HL-60 (cell line): ENCODE measurements around the gene GADD45G.

Experiments
- DNase-seq, 2 experiments: peaks; one replicate each; pipeline ENCODE4 v3.0.0-alpha.2; 2010 to 2020; ENCODE audit warnings: low read depth in 1 of 2, low spot score in 1 of 2
- H3K27ac ChIP-seq: fragments of 250-450 bp; sonication (Bioruptor Pico); replicated peaks from 2 replicates; pipeline ENCODE4 v1.5.1; 2020; ENCODE audit warnings: mild to moderate bottlenecking, moderate library complexity
- H3K27me3 ChIP-seq: fragments of 250-450 bp; sonication (Bioruptor Pico); 2 replicates; pipeline ENCODE4 v1.5.1; 2021; ENCODE audit warnings: mild to moderate bottlenecking, moderate library complexity; ENCODE audit not compliant: insufficient read depth, poor library complexity, severe bottlenecking
- H3K4me3 ChIP-seq: replicated peaks from 2 replicates; pipeline ENCODE4 v1.5.1; 2011; ENCODE audit warnings: mild to moderate bottlenecking, control low read depth, low read length; ENCODE audit not compliant: insufficient read depth
- GABPA ChIP-seq: IDR thresholded peaks from 2 replicates; pipeline ENCODE4 v1.6.1; 2012; ENCODE audit warnings: low read depth
- POLR2AphosphoS5 ChIP-seq: IDR thresholded peaks from 2 replicates; pipeline ENCODE4 v1.6.1; 2012; ENCODE audit warnings: low read depth
- SPI1 ChIP-seq: IDR thresholded peaks from 2 replicates; pipeline ENCODE4 v1.6.1; 2012; ENCODE audit warnings: low read depth, mild to moderate bottlenecking, borderline replicate concordance
- TF ChIP-seq, protein P1 (sequence below): IDR thresholded peaks from one replicate; pipeline ENCODE4 v1.5.1; 2011; ENCODE audit warnings: low read length, control low read depth, inconsistent platforms; ENCODE audit not compliant: insufficient read depth
- TF ChIP-seq, protein P2 (sequence below): IDR thresholded peaks from 2 replicates; pipeline ENCODE4 v1.6.1; 2012; ENCODE audit warnings: low read depth; ENCODE audit not compliant: insufficient replicate concordance

GADD45G gene

DNA sequence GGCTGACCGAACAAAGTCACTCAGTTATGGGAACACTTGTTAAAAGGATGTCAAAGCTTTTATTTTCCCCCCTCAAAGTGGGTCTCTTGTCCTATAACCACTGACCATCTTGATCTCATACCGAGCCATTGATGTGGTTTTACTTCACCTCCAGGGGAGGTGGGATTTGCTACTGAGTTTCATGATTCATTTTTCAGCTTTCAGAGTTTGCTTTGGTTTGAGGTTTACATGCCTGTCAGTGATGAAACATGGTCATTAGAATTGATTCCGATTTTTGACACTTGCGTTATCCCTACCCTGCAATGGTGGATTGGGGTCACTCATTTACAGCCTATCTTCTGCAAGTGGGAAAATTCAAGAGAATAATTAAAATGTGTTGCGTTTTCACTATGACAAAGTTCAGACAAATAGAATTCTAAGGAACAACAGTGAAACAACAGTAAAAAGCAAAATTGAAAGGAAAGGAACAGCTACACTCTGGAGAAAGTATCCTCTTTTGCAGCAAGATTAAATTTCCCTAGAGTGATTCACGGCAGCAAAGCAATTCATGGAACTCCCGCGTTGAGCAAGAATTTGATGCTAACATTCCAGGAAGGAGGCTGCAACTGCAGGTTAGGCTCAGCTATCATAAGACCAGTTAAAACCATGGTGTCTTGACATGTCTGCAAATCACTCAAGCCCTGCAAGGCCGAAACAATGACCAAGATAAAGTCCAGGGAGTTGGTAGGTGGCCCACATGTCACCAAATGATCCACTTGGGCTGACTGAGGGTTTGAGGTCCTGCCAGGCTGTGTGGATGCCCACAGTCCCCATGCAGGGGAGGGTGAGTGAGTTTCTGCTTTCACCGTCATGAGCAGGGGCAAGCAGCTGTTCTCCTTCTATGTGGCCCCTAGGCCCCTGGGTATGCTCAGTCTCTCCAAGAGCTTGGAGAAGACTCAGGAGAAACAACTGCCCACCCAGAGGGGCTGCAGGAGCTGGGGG, 9.4 kb downstream of the GADD45G start:
- no peak overlapping the region for H3K27ac ChIP-seq
- no peak for DNase-seq
- TF ChIP-seq, protein P1, sequence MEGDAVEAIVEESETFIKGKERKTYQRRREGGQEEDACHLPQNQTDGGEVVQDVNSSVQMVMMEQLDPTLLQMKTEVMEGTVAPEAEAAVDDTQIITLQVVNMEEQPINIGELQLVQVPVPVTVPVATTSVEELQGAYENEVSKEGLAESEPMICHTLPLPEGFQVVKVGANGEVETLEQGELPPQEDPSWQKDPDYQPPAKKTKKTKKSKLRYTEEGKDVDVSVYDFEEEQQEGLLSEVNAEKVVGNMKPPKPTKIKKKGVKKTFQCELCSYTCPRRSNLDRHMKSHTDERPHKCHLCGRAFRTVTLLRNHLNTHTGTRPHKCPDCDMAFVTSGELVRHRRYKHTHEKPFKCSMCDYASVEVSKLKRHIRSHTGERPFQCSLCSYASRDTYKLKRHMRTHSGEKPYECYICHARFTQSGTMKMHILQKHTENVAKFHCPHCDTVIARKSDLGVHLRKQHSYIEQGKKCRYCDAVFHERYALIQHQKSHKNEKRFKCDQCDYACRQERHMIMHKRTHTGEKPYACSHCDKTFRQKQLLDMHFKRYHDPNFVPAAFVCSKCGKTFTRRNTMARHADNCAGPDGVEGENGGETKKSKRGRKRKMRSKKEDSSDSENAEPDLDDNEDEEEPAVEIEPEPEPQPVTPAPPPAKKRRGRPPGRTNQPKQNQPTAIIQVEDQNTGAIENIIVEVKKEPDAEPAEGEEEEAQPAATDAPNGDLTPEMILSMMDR, result no peak
- TF ChIP-seq POLR2AphosphoS5 (no peak), GABPA (no peak), SPI1 (no peak)
- TF ChIP-seq, protein P2, sequence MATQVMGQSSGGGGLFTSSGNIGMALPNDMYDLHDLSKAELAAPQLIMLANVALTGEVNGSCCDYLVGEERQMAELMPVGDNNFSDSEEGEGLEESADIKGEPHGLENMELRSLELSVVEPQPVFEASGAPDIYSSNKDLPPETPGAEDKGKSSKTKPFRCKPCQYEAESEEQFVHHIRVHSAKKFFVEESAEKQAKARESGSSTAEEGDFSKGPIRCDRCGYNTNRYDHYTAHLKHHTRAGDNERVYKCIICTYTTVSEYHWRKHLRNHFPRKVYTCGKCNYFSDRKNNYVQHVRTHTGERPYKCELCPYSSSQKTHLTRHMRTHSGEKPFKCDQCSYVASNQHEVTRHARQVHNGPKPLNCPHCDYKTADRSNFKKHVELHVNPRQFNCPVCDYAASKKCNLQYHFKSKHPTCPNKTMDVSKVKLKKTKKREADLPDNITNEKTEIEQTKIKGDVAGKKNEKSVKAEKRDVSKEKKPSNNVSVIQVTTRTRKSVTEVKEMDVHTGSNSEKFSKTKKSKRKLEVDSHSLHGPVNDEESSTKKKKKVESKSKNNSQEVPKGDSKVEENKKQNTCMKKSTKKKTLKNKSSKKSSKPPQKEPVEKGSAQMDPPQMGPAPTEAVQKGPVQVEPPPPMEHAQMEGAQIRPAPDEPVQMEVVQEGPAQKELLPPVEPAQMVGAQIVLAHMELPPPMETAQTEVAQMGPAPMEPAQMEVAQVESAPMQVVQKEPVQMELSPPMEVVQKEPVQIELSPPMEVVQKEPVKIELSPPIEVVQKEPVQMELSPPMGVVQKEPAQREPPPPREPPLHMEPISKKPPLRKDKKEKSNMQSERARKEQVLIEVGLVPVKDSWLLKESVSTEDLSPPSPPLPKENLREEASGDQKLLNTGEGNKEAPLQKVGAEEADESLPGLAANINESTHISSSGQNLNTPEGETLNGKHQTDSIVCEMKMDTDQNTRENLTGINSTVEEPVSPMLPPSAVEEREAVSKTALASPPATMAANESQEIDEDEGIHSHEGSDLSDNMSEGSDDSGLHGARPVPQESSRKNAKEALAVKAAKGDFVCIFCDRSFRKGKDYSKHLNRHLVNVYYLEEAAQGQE, result no peak

DNA sequence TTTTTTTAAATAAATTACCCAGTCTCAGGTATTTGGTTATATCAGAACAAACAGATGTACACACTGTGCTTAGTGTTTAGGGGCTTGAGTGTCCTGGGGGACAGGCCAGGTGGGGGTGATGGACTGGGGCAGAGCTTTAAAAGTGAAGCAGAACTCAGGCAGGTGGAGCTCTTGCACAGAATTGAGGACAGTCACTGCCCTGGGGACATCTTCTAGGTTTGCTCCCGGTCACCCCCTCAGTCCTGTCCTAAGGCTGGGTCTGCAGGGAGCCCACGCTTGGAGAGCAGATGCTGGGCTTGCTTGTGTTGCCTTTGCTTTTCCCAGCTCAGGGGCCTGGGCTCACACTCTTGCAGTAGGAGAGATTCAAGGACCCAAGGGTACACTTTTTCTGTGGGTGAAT, 10.8 kb downstream of the GADD45G start:
- Histone ChIP-seq H3K27ac (no peak overlapping the region), H3K27me3 (no peaks in the 10 kb centered on the region)
- TF ChIP-seq SPI1 (no peak), POLR2AphosphoS5 (no peak), GABPA (no peak)
- TF ChIP-seq, protein P2, result no peak
- TF ChIP-seq, protein P1, result no peak

More for the DNA sequence above, 9.4 kb downstream of the GADD45G start:
- Histone ChIP-seq H3K27me3 (no peaks in the 10 kb centered on the region), H3K4me3 (no peak overlapping the region)

DNA sequence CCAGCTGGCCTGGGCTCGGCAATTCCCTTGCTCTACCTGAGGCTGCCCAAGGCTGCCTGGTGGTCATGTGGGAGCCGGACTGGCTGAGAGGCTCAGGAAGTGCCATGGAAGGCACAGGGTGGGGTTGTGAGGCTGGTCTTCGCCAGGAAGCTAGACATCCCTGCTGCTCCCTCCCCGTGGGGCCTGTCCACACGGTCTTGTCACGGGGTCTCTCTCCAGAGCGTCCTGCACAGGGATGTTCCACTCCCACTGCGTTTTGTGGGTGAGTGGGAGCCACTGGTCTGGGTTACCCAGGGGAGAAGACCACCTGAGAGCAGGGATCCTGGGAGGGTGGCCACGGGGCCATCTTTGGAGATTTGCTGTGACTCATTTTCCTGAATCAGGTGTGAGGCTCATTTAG, 11.6 kb downstream of the GADD45G start:
- Histone ChIP-seq H3K27ac (no peak overlapping the region), H3K4me3 (no peak overlapping the region), H3K27me3 (no peaks in the 10 kb centered on the region)
- DNase-seq, result no peak
- TF ChIP-seq GABPA, result no peak
- TF ChIP-seq, protein P1, result no peak
- TF ChIP-seq, protein P2, result no peak

More for the DNA sequence above, 10.8 kb downstream of the GADD45G start:
- H3K4me3 ChIP-seq, result no peak overlapping the region
- DNase-seq, result no peak
